ENCODE measurements around the gene ZFP69B. TPM values are rescaled to one million over a fixed set of nuclear protein-coding genes. Genes with fewer than 3 reads are reported as not detected.

ZFP69B gene
- total and polyA plus RNA-seq, 4 donors, result 0.43 to 2.7 (median 1.4) TPM

DNA sequence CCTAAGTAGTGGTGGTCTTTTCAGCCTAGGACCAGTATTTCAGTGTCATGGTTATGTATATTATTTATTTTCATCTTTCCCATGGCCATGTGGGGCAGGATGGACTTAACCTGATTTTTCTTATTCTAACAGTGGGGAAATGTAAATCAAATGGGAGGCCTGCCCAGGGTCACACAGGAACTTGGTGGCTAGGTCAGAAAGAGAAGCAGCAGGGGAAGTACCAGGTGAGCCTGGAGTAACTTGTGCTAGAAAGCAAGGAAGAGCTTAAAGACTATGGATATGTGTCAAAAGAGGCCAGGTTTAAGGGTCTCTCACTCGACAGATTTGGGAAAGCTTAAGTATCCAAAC lies 936 bp downstream of the ZFP69B start:
- ATAC-seq (ENCODE audit: insufficient read depth, low FRiP score) (no peak), DNase-seq (no peak)
- Histone ChIP-seq H3K27ac (ENCODE audit: low read depth in 1 of 2, low read length in 1 of 2) (no peak overlapping the region), H3K9me3 (ENCODE audit: control insufficient read depth in 4 of 4, insufficient read depth in 3 of 4, low read length in 3 of 4) (peaks cover 0 to 10% (median 3%) of the 10 kb centered on the region in 4 donors), H3K4me3 (no peak overlapping the region), H3K27me3 (ENCODE audit: control insufficient read depth in 3 of 3, insufficient read depth in 3 of 3, low read length in 2 of 3) (no peaks in the 10 kb centered on the region), H3K4me1 (ENCODE audit: control insufficient read depth in 5 of 5, insufficient read depth in 5 of 5, low read length in 5 of 5) (peaks cover 0 to 9% (median 3%) of the 10 kb centered on the region in 5 donors), H3K9ac (ENCODE audit: insufficient read depth in 1 of 2, low read length in 2 of 2) (peak overlapping the region in 1 of 2 donors; percentile 76), H3K36me3 (ENCODE audit: control insufficient read depth in 4 of 4, insufficient read depth in 4 of 4, low read length in 4 of 4) (peaks cover 0 to 21% (median 3%) of the 10 kb centered on the region in 4 donors)
- WGBS, 2 donors, result 86 to 95% methylated on average over 1 of the region's 1 CpG
- TF ChIP-seq, protein P1, sequence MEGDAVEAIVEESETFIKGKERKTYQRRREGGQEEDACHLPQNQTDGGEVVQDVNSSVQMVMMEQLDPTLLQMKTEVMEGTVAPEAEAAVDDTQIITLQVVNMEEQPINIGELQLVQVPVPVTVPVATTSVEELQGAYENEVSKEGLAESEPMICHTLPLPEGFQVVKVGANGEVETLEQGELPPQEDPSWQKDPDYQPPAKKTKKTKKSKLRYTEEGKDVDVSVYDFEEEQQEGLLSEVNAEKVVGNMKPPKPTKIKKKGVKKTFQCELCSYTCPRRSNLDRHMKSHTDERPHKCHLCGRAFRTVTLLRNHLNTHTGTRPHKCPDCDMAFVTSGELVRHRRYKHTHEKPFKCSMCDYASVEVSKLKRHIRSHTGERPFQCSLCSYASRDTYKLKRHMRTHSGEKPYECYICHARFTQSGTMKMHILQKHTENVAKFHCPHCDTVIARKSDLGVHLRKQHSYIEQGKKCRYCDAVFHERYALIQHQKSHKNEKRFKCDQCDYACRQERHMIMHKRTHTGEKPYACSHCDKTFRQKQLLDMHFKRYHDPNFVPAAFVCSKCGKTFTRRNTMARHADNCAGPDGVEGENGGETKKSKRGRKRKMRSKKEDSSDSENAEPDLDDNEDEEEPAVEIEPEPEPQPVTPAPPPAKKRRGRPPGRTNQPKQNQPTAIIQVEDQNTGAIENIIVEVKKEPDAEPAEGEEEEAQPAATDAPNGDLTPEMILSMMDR (IDR thresholded peaks at IDR 0.05; ENCODE audit: control extremely low read depth, extremely low read depth), result no peak

DNA sequence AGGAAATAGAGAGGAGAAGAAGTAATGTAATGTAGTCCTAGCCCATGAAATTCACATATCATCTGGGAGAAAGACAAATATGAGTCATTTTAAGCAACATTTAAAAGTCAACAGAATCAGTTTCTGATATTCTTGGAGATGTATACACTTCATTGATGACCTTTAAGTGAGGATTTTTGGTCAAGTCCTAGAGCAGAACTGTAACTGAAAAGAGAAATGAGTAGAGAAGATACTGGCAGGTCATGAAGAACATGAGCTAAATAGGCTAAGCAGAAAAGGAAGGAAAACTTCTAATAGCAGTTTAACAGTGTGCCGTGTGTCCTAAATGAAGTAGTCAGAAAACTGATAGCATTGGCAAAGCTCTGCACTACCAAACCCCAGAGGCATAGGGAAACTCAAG lies 4.6 kb downstream of the ZFP69B start:
- TF ChIP-seq, protein P1 (IDR thresholded peaks at IDR 0.05; ENCODE audit: control extremely low read depth, extremely low read depth), result no peak
- Histone ChIP-seq H3K4me3 (no peak overlapping the region), H3K9me3 (ENCODE audit: control insufficient read depth in 4 of 4, insufficient read depth in 3 of 4, low read length in 3 of 4) (peaks cover 0 to 35% (median 17%) of the 10 kb centered on the region in 4 donors), H3K9ac (ENCODE audit: insufficient read depth in 1 of 2, low read length in 2 of 2) (no peak overlapping the region), H3K27ac (ENCODE audit: low read depth in 1 of 2, low read length in 1 of 2) (no peak overlapping the region), H3K27me3 (ENCODE audit: control insufficient read depth in 3 of 3, insufficient read depth in 3 of 3, low read length in 2 of 3) (no peaks in the 10 kb centered on the region), H3K36me3 (ENCODE audit: control insufficient read depth in 4 of 4, insufficient read depth in 4 of 4, low read length in 4 of 4) (peaks cover 2 to 54% (median 27%) of the 10 kb centered on the region in 4 donors), H3K4me1 (ENCODE audit: control insufficient read depth in 5 of 5, insufficient read depth in 5 of 5, low read length in 5 of 5) (peaks cover 0 to 9% (median 0%) of the 10 kb centered on the region in 5 donors)
- DNase-seq (no peak), ATAC-seq (ENCODE audit: insufficient read depth, low FRiP score) (no peak)
- 97 to 98% methylated on average over 1 of the region's 1 CpG for WGBS, 2 donors

DNA sequence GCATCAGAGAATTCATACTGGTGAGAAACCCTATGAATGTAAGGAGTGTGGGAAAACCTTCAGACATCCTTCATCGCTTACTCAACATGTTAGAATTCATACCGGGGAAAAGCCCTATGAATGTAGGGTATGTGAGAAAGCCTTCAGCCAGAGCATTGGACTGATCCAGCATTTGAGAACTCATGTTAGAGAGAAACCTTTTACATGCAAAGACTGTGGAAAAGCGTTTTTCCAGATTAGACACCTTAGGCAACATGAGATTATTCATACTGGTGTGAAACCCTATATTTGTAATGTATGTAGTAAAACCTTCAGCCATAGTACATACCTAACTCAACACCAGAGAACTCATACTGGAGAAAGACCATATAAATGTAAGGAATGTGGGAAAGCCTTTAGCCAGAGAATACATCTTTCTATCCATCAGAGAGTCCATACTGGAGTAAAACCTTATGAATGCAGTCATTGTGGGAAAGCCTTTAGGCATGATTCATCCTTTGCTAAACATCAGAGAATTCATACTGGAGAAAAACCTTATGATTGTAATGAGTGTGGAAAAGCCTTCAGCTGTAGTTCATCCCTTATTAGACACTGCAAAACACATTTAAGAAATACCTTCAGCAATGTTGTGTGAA lies 12.8 kb downstream of the ZFP69B start:
- Histone ChIP-seq H3K4me3 (no peak overlapping the region), H3K27ac (ENCODE audit: low read depth in 1 of 2, low read length in 1 of 2) (no peak overlapping the region), H3K27me3 (ENCODE audit: control insufficient read depth in 3 of 3, insufficient read depth in 3 of 3, low read length in 2 of 3) (no peaks in the 10 kb centered on the region), H3K36me3 (ENCODE audit: control insufficient read depth in 4 of 4, insufficient read depth in 4 of 4, low read length in 4 of 4) (peaks cover 2 to 43% (median 23%) of the 10 kb centered on the region in 4 donors), H3K9ac (ENCODE audit: insufficient read depth in 1 of 2, low read length in 2 of 2) (no peak overlapping the region), H3K9me3 (ENCODE audit: control insufficient read depth in 4 of 4, insufficient read depth in 3 of 4, low read length in 3 of 4) (peaks cover 10 to 69% (median 46%) of the 10 kb centered on the region in 4 donors), H3K4me1 (ENCODE audit: control insufficient read depth in 5 of 5, insufficient read depth in 5 of 5, low read length in 5 of 5) (no peaks in the 10 kb centered on the region)
- DNase-seq (peak in 1 of 3 donors; percentile 4), ATAC-seq (ENCODE audit: insufficient read depth, low FRiP score) (no peak)
- TF ChIP-seq, protein P1 (IDR thresholded peaks at IDR 0.05; ENCODE audit: control extremely low read depth, extremely low read depth), result no peak
- 95 to 97% methylated on average over 3 of the region's 3 CpGs for WGBS, 2 donors

DNA sequence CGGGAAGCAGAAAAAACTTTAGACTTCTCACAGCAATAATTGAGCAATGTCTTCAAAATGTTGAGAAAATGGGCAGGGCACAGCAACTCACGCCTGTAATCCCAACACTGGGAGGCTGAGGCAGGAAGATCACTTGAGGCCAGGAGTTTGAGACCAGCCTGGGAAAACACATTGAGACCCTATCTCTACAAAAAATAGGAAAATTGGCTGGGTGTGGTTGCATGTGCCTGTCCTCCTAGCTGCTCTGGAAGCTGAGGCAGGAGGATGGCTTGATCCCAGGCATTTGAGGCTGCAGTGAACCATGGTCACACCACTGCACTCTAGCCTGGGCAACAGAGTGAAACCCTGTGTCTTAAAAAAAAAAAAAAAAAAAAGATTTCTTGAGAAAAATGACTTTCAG lies 19.1 kb downstream of the ZFP69B start:
- no peak overlapping the region for H3K9ac ChIP-seq (ENCODE audit: insufficient read depth in 1 of 2, low read length in 2 of 2)
- H3K36me3 ChIP-seq (ENCODE audit: control insufficient read depth in 4 of 4, insufficient read depth in 4 of 4, low read length in 4 of 4), result no peaks in the 10 kb centered on the region
- 91 to 98% methylated on average over 2 of the region's 2 CpGs for WGBS, 2 donors
- no peak overlapping the region for H3K4me3 ChIP-seq
- peaks cover 1 to 48% (median 29%) of the 10 kb centered on the region in 4 donors for H3K9me3 ChIP-seq (ENCODE audit: control insufficient read depth in 4 of 4, insufficient read depth in 3 of 4, low read length in 3 of 4)
- ATAC-seq (ENCODE audit: insufficient read depth, low FRiP score) (no peak), DNase-seq (no peak)
- no peaks in the 10 kb centered on the region for H3K27me3 ChIP-seq (ENCODE audit: control insufficient read depth in 3 of 3, insufficient read depth in 3 of 3, low read length in 2 of 3)
- TF ChIP-seq, protein P1 (IDR thresholded peaks at IDR 0.05; ENCODE audit: control extremely low read depth, extremely low read depth), result no peak
- no peak overlapping the region for H3K27ac ChIP-seq (ENCODE audit: low read depth in 1 of 2, low read length in 1 of 2)
- H3K4me1 ChIP-seq (ENCODE audit: control insufficient read depth in 5 of 5, insufficient read depth in 5 of 5, low read length in 5 of 5), result no peaks in the 10 kb centered on the region
